ENCODE measurements around the gene CANX. TPM values are rescaled to one million over a fixed set of nuclear protein-coding genes. Genes with fewer than 3 reads are reported as not detected.

Gene CANX
- total and polyA plus RNA-seq, 8 donors, result 344 to 872 (median 422) TPM

DNA sequence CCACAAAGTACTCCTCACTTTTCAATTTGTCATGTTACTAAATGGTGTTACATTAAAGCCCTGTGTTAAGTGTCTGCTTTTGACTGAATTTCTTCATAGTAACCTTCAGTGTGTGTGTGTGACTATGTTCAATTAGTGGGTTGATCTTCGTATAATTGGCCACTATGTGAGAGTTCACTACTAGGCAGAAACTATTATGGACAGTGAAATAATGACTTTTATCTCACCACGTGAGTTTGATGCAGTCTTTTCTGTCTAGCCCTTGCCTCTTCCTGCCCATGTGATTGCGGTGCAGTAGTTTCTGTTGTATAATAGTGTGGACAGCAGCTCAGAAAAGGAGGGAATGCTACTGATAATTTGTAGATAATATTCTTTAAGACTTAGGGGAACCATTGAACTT, 32.1 kb downstream of the CANX start:
- DNase-seq (no peak), ATAC-seq (no peak)
- no peak overlapping the region for H3K4me3 ChIP-seq
- H3K36me3 ChIP-seq, result peaks cover 0 to 50% of the 10 kb centered on the region in 2 donors
- H3K9me3 ChIP-seq, result no peaks in the 10 kb centered on the region
- TF ChIP-seq, protein P1, sequence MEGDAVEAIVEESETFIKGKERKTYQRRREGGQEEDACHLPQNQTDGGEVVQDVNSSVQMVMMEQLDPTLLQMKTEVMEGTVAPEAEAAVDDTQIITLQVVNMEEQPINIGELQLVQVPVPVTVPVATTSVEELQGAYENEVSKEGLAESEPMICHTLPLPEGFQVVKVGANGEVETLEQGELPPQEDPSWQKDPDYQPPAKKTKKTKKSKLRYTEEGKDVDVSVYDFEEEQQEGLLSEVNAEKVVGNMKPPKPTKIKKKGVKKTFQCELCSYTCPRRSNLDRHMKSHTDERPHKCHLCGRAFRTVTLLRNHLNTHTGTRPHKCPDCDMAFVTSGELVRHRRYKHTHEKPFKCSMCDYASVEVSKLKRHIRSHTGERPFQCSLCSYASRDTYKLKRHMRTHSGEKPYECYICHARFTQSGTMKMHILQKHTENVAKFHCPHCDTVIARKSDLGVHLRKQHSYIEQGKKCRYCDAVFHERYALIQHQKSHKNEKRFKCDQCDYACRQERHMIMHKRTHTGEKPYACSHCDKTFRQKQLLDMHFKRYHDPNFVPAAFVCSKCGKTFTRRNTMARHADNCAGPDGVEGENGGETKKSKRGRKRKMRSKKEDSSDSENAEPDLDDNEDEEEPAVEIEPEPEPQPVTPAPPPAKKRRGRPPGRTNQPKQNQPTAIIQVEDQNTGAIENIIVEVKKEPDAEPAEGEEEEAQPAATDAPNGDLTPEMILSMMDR (IDR thresholded peaks at IDR 0.05), result no peak
- H3K27me3 ChIP-seq, result no peaks in the 10 kb centered on the region
- intact Hi-C loops (cut with DNase I), result no loop called here
- H3K4me1 ChIP-seq, result peaks cover 10 to 69% of the 10 kb centered on the region in 2 donors
- peak overlapping the region in 1 of 2 donors; percentile 96 for H3K27ac ChIP-seq

DNA sequence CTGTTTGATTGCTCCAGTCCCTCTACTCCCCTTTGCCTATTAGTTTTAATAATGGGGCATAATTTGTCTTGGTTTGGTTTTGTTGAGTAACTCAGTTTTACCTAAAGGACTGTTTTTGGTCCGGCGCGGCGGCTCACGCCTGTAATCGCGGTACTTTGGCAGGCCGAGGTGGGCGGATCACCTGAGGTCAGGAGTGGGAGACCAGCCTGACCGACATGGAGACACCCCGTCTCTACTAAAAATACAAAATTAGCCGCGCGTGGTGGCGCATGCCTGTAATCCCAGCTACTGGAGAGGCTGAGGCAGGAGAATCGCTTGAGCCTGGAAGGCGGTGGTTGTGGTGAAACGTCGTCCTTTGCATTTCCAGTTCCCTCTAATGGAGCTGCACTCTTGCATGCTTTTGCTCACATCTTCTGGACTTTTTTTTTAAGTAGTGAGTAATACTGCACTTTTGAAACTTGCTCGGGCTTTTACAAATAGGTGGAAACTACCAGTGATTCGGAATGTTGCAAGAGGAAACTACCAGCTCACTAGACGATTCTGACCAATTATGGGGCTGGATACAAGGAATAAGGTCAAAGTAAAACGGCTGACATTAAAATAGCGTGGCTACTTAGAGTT, 33.1 kb downstream of the CANX start:
- peak overlapping the region; percentile 64 to 81 for H3K4me3 ChIP-seq
- TF ChIP-seq, protein P1 (IDR thresholded peaks at IDR 0.05), result no peak

DNA sequence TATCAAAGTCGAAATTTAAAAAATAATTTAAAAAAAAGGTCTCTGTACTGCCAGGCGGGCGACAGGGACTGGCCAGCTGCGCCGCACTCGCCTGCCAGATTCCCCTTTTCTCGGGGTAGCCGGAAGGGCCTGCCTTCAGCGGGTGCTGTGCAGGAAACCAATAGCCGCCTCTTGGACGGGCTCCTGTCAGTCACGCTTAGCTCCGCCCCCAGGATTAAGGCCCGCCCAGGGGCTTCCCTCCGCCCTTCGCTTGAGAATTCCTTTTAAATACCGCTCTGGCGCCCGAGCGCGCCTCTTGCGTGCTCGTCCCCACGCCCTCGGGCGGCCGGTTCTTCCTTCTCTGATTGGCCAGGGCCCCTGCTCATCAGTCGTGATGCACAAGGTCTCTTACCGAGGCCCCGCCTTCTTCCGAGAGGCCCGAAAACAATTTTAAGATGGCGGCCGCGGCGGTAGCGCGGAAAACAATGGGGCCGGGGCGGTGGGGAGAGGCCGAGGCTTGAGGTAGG, 33.7 kb downstream of the CANX start, which contains the start of gene MAML1:
Gene MAML1 (plus strand): TSS at position 411 of the 506 bp plus-strand sequence. CDS start 291 bp downstream, outside the sequence.
- H3K27ac ChIP-seq, result peak within 1 kb of the TSS; percentile 95 to 96
- intact Hi-C loops (cut with DNase I), result no loop called here

More for the DNA sequence above, 33.1 kb downstream of the CANX start:
- ATAC-seq (peak; percentile 9), DNase-seq (peak in 2 of 4 donors; percentile 41 to 82)
- Histone ChIP-seq H3K9me3 (no peaks in the 10 kb centered on the region), H3K27me3 (no peaks in the 10 kb centered on the region), H3K4me1 (peaks cover 10 to 75% of the 10 kb centered on the region in 2 donors), H3K36me3 (peaks cover 0 to 40% of the 10 kb centered on the region in 2 donors), H3K27ac (peak overlapping the region; percentile 95 to 96)
- intact Hi-C loops (cut with DNase I), result no loop called here

DNA sequence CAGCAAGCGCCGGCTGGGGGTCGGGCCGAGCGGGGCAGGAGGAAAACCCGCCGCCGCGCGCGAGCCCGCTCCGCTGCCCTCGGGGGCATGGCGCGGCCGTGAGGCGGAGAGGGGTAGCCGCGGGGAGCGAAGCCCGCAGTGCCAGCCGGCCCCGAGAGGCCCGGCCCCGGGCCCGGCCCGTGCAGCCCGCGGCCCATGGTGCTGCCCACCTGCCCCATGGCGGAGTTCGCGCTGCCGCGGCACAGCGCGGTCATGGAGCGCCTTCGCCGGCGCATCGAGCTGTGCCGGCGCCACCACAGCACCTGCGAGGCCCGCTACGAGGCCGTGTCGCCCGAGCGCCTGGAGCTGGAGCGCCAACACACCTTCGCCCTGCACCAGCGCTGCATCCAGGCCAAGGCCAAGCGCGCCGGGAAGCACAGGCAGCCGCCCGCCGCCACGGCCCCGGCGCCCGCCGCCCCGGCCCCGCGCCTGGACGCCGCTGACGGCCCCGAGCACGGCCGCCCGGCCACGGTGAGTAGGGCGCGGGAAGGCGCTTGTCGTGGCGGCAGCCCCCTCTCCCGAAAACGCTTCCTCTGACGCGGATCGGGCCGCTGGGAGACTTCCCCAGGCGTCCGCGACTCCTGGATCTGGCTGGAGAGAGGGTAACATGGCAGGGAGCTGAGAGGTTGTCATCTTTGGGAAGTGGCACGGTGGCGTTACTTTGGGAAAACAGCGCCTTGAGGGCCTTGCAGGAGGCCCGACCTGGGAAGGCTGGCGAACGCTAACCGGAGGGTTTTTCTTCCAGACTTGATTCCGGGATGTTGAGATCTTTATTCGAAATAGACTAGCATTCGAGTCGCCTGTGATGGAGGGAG, 34.4 kb downstream of the CANX start:
- intact Hi-C loops (cut with DNase I), result no loop called here
- no peaks in the 10 kb centered on the region for H3K9me3 ChIP-seq
- H3K27me3 ChIP-seq, result no peaks in the 10 kb centered on the region
- peaks cover 10 to 73% of the 10 kb centered on the region in 2 donors for H3K4me1 ChIP-seq
- TF ChIP-seq, protein P1 (IDR thresholded peaks at IDR 0.05), result no peak
- peak overlapping the region; percentile 64 to 81 for H3K4me3 ChIP-seq
- H3K27ac ChIP-seq, result peak overlapping the region; percentile 95 to 96
- peak; percentile 52 for ATAC-seq
- peak in 3 of 4 donors; percentile 35 to 54 (median 42) for DNase-seq
- H3K36me3 ChIP-seq, result peaks cover 0 to 27% of the 10 kb centered on the region in 2 donors

More for the DNA sequence above, 33.7 kb downstream of the CANX start, which contains the start of gene MAML1:
- DNase-seq (peak; percentile 99 to 100 (median 100)), ATAC-seq (peak; percentile 98)
- Histone ChIP-seq H3K4me1 (peaks cover 10 to 72% of the 10 kb centered on the region in 2 donors), H3K27me3 (no peaks in the 10 kb centered on the region), H3K4me3 (peak within 1 kb of the TSS; percentile 64 to 81), H3K36me3 (peaks cover 0 to 34% of the 10 kb centered on the region in 2 donors), H3K9me3 (no peaks in the 10 kb centered on the region)
- TF ChIP-seq, protein P1 (IDR thresholded peaks at IDR 0.05), result no peak

Data from left lung (tissue), 10 donors.